Mesenchymal stem cell (in vitro differentiated cells and primary cell): ENCODE data around the gene VCAM1.

Source experiments
- DNase-seq: peaks from one replicate; pipeline ENCODE4 v3.0.0-alpha.2; 2013
- H2AFZ ChIP-seq: one replicate; pipeline ENCODE4 v1.6.1; 2013; ENCODE audit warnings: low read depth, mild to moderate bottlenecking, control low read depth, inconsistent platforms, low read length, moderate library complexity
- H2AK5ac ChIP-seq: 2 replicates; pipeline ENCODE4 v1.6.1; 2013; ENCODE audit warnings: low read length, moderate library complexity, mild to moderate bottlenecking, inconsistent platforms; ENCODE audit not compliant: severe bottlenecking
- H2BK120ac ChIP-seq: one replicate; pipeline ENCODE4 v1.6.1; 2013; ENCODE audit warnings: low read depth, mild to moderate bottlenecking, inconsistent platforms, low read length, moderate library complexity
- H2BK12ac ChIP-seq, 2 experiments: one replicate each; pipeline ENCODE4 v1.6.1; 2013; ENCODE audit warnings: inconsistent platforms in 2 of 2, low read length in 2 of 2, mild to moderate bottlenecking in 2 of 2, moderate library complexity in 2 of 2, control low read depth in 1 of 2
- H2BK15ac ChIP-seq: one replicate; pipeline ENCODE4 v1.6.1; 2013; ENCODE audit warnings: mild to moderate bottlenecking, low read depth, inconsistent platforms; ENCODE audit not compliant: poor library complexity, severe bottlenecking
- H2BK5ac ChIP-seq: 2 replicates; pipeline ENCODE4 v1.6.1; 2013; ENCODE audit warnings: low read depth, mild to moderate bottlenecking, low read length, control low read depth, inconsistent platforms; ENCODE audit not compliant: poor library complexity, severe bottlenecking
- H3K14ac ChIP-seq, 2 experiments: one replicate each; pipeline ENCODE4 v1.6.1; 2013; ENCODE audit warnings: inconsistent platforms in 2 of 2, low read length in 2 of 2, control low read depth in 1 of 2, mild to moderate bottlenecking in 1 of 2, moderate library complexity in 1 of 2
- H3K18ac ChIP-seq, 2 experiments: one replicate each; pipeline ENCODE4 v1.6.1; 2013; ENCODE audit warnings: inconsistent platforms in 2 of 2, low read length in 2 of 2, control low read depth in 1 of 2, low read depth in 1 of 2, mild to moderate bottlenecking in 1 of 2
- H3K23ac ChIP-seq, 2 experiments: one replicate each; pipeline ENCODE4 v1.6.1; 2013; ENCODE audit warnings: inconsistent platforms in 2 of 2, low read length in 2 of 2, mild to moderate bottlenecking in 2 of 2, moderate library complexity in 2 of 2, control low read depth in 1 of 2
- H3K27ac ChIP-seq: 2 replicates; pipeline ENCODE4 v1.5.1; 2013; ENCODE audit warnings: mild to moderate bottlenecking, moderate library complexity, low read length, control low read depth, inconsistent platforms; ENCODE audit not compliant: poor library complexity, severe bottlenecking
- H3K27me3 ChIP-seq, 2 experiments: 2 replicates each; pipeline versions ENCODE4 v1.6.1 to v1.7.0; 2013; ENCODE audit warnings: low read length in 2 of 2, mild to moderate bottlenecking in 2 of 2, moderate library complexity in 2 of 2, control low read depth in 1 of 2, inconsistent platforms in 1 of 2; ENCODE audit not compliant: control insufficient read depth in 1 of 2, insufficient read depth in 1 of 2
- H3K36me3 ChIP-seq, 2 experiments: 2 replicates each; pipeline versions ENCODE4 v1.6.1 to v1.7.0; 2013; ENCODE audit warnings: low read length in 2 of 2, control low read depth in 1 of 2, inconsistent platforms in 1 of 2, low read depth in 1 of 2, mild to moderate bottlenecking in 1 of 2; ENCODE audit not compliant: insufficient read depth in 2 of 2, control insufficient read depth in 1 of 2
- H3K4ac ChIP-seq, 2 experiments: one replicate each; pipeline ENCODE4 v1.6.1; 2013; ENCODE audit warnings: inconsistent platforms in 2 of 2, low read length in 2 of 2, mild to moderate bottlenecking in 2 of 2, moderate library complexity in 2 of 2, control low read depth in 1 of 2, low read depth in 1 of 2
- H3K4me1 ChIP-seq: 2 replicates; pipeline ENCODE4 v1.6.1; 2013; ENCODE audit warnings: low read depth, low read length, control low read depth; ENCODE audit not compliant: control insufficient read depth, insufficient read depth
- H3K4me2 ChIP-seq: 2 replicates; pipeline ENCODE4 v1.6.1; 2013; ENCODE audit warnings: low read length, mild to moderate bottlenecking, inconsistent platforms; ENCODE audit not compliant: poor library complexity, severe bottlenecking
- H3K4me3 ChIP-seq, 2 experiments: 2 replicates each; pipeline versions ENCODE4 v1.5.1 to v1.7.0; 2013; ENCODE audit warnings: low read length in 2 of 2, mild to moderate bottlenecking in 2 of 2, control low read depth in 1 of 2, low read depth in 1 of 2; ENCODE audit not compliant: insufficient read depth in 1 of 2
- H3K79me1 ChIP-seq: replicated peaks from 2 replicates; pipeline ENCODE4 v1.6.1; 2013; ENCODE audit warnings: mild to moderate bottlenecking, control low read depth, low read length, inconsistent platforms; ENCODE audit not compliant: poor library complexity, severe bottlenecking
- H3K9ac ChIP-seq: 2 replicates; pipeline ENCODE4 v1.7.0; 2013; ENCODE audit warnings: mild to moderate bottlenecking, low read length, moderate library complexity
- H3K9me3 ChIP-seq: 2 replicates; pipeline ENCODE4 v1.7.0; 2013; ENCODE audit warnings: mild to moderate bottlenecking, low read length; ENCODE audit not compliant: control insufficient read depth
- H4K8ac ChIP-seq: one replicate; pipeline ENCODE4 v1.6.1; 2013; ENCODE audit warnings: inconsistent platforms, mild to moderate bottlenecking, low read length, moderate library complexity
- H4K91ac ChIP-seq: one replicate; pipeline ENCODE4 v1.6.1; 2013; ENCODE audit warnings: mild to moderate bottlenecking, low read length, inconsistent platforms
- WGBS: methylation state at CpG from one replicate; pipeline ENCODE4 v1.1.7; 2013; ENCODE audit warnings: mixed read lengths; 5-methylcytosine and 5-hydroxymethylcytosine counted together

The VCAM1 gene

DNA sequence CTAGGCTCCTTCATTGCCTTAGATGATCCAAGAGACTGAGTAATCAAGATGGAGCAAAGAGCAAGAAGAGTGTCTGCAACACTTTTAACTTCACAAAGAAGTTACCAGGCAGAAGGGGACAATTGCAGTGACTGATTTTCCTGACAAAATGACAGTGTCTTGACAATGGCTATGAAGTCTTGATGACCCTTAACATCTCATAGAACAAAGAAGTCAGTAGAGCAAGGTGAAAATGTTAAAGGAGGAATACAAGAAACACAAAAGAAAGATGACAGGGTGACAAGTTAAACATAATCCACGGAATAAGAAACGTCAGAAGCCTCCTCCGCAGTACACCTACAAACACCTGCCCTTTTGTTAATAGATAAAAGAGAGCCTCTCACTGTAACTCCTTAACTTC lies 15.1 kb upstream of the VCAM1 start:
- no peak overlapping the region for H3K9ac ChIP-seq

DNA sequence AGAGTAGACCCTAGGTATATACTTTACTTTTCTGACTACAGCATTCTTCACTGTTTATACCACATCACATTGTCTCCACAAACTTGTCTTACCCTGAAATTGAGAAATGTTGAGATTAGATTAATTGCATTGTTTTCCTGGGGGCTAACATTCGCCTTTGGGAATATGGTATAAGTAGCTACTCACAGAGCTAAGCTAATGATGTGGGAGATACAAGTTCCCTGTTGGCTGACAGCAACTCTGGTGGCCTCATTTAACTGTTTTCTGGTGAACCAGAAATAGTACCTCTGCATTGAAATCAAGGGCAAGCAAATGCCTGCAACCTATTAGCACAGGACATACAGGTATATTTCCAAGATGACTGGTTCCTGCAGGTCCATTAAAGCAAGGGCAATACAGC lies 13.2 kb upstream of the VCAM1 start:
- Histone ChIP-seq H3K14ac (no peak overlapping the region), H3K9ac (no peak overlapping the region), H3K4me1 (no peaks in the 10 kb centered on the region), H2AK5ac (no peak overlapping the region), H4K91ac (no peak overlapping the region), H2BK12ac (no peak overlapping the region), H3K36me3 (no peaks in the 10 kb centered on the region), H3K9me3 (no peaks in the 10 kb centered on the region), H2AFZ (no peak overlapping the region), H4K8ac (no peak overlapping the region), H3K4me2 (no peak overlapping the region), H2BK15ac (no peak overlapping the region), H3K18ac (no peak overlapping the region), H2BK120ac (no peak overlapping the region), H3K27ac (no peak overlapping the region), H3K23ac (no peak overlapping the region), H3K27me3 (no peaks in the 10 kb centered on the region), H2BK5ac (no peak overlapping the region), H3K4me3 (no peak overlapping the region), H3K4ac (no peak overlapping the region), H3K79me1 (no peaks in the 10 kb centered on the region)
- 100% methylated on average over 1 of the region's 1 CpG for WGBS
- no peak for DNase-seq

More for the DNA sequence above, 15.1 kb upstream of the VCAM1 start:
- no peak overlapping the region for H3K14ac ChIP-seq
- H3K4ac ChIP-seq, result no peak overlapping the region
- H3K27ac ChIP-seq, result no peak overlapping the region
- H3K36me3 ChIP-seq, result no peaks in the 10 kb centered on the region
- no peak overlapping the region for H2BK5ac ChIP-seq
- no peak overlapping the region for H2BK12ac ChIP-seq
- H3K9me3 ChIP-seq, result no peaks in the 10 kb centered on the region
- H4K91ac ChIP-seq, result no peak overlapping the region
- H3K23ac ChIP-seq, result no peak overlapping the region
- H3K27me3 ChIP-seq, result no peaks in the 10 kb centered on the region
- no peaks in the 10 kb centered on the region for H3K4me1 ChIP-seq
- no peaks in the 10 kb centered on the region for H3K79me1 ChIP-seq
- no peak overlapping the region for H3K4me2 ChIP-seq
- H4K8ac ChIP-seq, result no peak overlapping the region
- no peak overlapping the region for H3K18ac ChIP-seq
- no peak overlapping the region for H2AK5ac ChIP-seq
- DNase-seq, result no peak
- H3K4me3 ChIP-seq, result no peak overlapping the region
- no peak overlapping the region for H2BK15ac ChIP-seq
- WGBS, result no CpG with 5 or more reads among the region's 3 CpGs
- no peak overlapping the region for H2AFZ ChIP-seq
- H2BK120ac ChIP-seq, result no peak overlapping the region

DNA sequence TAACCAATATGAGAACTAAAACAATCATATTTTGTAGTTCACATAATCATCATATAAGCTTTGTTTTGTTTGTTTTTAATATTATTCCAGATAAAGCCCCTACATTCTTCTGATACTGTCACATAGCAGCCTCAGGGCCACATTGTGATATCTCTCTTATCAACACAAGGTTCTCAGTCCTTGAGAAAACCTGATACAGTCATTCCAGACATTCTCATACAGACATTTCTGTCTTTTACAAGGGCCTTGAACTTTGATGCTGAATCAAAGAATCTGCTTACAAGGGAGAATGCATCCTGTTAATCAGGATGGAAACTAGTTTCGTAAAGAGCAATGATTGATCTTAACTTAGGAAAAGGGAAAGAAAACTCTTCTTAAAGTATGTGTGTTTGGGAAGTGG lies 12.7 kb upstream of the VCAM1 start:
- Histone ChIP-seq H3K27me3 (no peaks in the 10 kb centered on the region), H2BK120ac (no peak overlapping the region), H4K91ac (no peak overlapping the region), H2AFZ (no peak overlapping the region), H3K9me3 (no peaks in the 10 kb centered on the region), H3K23ac (no peak overlapping the region), H3K18ac (no peak overlapping the region), H3K4me2 (no peak overlapping the region), H3K79me1 (no peaks in the 10 kb centered on the region), H2BK15ac (no peak overlapping the region), H3K9ac (no peak overlapping the region), H3K4ac (no peak overlapping the region), H3K27ac (no peak overlapping the region), H3K14ac (no peak overlapping the region), H4K8ac (no peak overlapping the region), H3K4me3 (no peak overlapping the region), H2BK12ac (no peak overlapping the region), H2AK5ac (no peak overlapping the region), H2BK5ac (no peak overlapping the region), H3K4me1 (no peaks in the 10 kb centered on the region), H3K36me3 (no peaks in the 10 kb centered on the region)
- DNase-seq, result no peak
- 100% methylated on average over 1 of the region's 1 CpG for WGBS

DNA sequence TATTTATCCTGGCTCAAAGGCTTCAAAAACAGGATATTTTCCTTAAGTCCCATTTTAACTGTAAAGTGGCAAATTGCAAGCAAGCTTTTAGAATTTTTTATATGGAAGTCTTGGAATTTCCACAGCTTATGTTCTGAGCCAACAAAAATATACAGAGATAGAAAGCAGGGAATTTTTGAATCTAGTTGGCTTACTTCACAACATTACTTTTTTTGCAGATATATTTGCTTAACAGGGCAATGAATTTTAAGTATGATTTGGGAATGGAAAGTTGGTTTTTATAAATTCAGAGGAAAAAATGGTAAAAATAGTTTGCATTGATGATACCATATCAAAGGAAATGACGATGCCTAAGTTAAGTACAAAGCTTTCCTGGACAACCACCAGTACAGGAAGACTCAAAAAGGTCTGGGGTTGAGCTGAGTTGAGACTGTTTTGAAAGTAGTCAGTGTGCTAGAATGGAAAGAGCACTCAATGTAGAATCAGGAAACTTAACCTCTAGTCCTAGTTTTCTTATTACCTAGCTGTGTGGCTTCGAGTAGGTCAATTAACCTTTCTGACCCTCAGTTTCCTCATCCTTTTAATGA lies 11.0 kb upstream of the VCAM1 start:
- no peak overlapping the region for H2AK5ac ChIP-seq
- no peak overlapping the region for H3K4ac ChIP-seq
- no peaks in the 10 kb centered on the region for H3K79me1 ChIP-seq
- H3K14ac ChIP-seq, result no peak overlapping the region
- no peak overlapping the region for H4K8ac ChIP-seq
- no peak overlapping the region for H2BK120ac ChIP-seq
- H3K36me3 ChIP-seq, result no peaks in the 10 kb centered on the region
- no peak overlapping the region for H3K9ac ChIP-seq
- H2AFZ ChIP-seq, result no peak overlapping the region
- no peak overlapping the region for H2BK5ac ChIP-seq
- H3K4me2 ChIP-seq, result no peak overlapping the region
- H3K27ac ChIP-seq, result no peak overlapping the region
- no peak overlapping the region for H3K18ac ChIP-seq
- no peak for DNase-seq
- no peak overlapping the region for H3K4me3 ChIP-seq
- H4K91ac ChIP-seq, result no peak overlapping the region
- no peak overlapping the region for H2BK12ac ChIP-seq
- peaks cover 4% of the 10 kb centered on the region for H3K4me1 ChIP-seq
- H2BK15ac ChIP-seq, result no peak overlapping the region
- no peaks in the 10 kb centered on the region for H3K9me3 ChIP-seq
- 89% methylated on average over 2 of the region's 2 CpGs for WGBS
- H3K23ac ChIP-seq, result no peak overlapping the region
- no peaks in the 10 kb centered on the region for H3K27me3 ChIP-seq
